ENCODE measurements around the gene SERGEF.

- TF ChIP-seq, protein P1, sequence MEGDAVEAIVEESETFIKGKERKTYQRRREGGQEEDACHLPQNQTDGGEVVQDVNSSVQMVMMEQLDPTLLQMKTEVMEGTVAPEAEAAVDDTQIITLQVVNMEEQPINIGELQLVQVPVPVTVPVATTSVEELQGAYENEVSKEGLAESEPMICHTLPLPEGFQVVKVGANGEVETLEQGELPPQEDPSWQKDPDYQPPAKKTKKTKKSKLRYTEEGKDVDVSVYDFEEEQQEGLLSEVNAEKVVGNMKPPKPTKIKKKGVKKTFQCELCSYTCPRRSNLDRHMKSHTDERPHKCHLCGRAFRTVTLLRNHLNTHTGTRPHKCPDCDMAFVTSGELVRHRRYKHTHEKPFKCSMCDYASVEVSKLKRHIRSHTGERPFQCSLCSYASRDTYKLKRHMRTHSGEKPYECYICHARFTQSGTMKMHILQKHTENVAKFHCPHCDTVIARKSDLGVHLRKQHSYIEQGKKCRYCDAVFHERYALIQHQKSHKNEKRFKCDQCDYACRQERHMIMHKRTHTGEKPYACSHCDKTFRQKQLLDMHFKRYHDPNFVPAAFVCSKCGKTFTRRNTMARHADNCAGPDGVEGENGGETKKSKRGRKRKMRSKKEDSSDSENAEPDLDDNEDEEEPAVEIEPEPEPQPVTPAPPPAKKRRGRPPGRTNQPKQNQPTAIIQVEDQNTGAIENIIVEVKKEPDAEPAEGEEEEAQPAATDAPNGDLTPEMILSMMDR (IDR thresholded peaks at IDR 0.05) = no peak
- TF ChIP-seq POLR2A (IDR thresholded peaks at IDR 0.05) = no peak
Observed at GRCh38 chr11:17743026-17743807, 269.6 kb downstream of the SERGEF start.
